PFSK-1 (cell line): ENCODE results near the gene GALNT10.

Experiments
- POLR2AphosphoS5 ChIP-seq: IDR thresholded peaks from 2 replicates; pipeline ENCODE4 v1.6.1; 2012; ENCODE audit warnings: low read depth, mild to moderate bottlenecking, control low read depth, low read length, moderate library complexity
- SIN3A ChIP-seq: IDR thresholded peaks from 2 replicates; pipeline ENCODE4 v1.6.1; 2012; ENCODE audit warnings: mild to moderate bottlenecking, low read length, moderate library complexity, borderline replicate concordance; ENCODE audit not compliant: insufficient read depth

DNA sequence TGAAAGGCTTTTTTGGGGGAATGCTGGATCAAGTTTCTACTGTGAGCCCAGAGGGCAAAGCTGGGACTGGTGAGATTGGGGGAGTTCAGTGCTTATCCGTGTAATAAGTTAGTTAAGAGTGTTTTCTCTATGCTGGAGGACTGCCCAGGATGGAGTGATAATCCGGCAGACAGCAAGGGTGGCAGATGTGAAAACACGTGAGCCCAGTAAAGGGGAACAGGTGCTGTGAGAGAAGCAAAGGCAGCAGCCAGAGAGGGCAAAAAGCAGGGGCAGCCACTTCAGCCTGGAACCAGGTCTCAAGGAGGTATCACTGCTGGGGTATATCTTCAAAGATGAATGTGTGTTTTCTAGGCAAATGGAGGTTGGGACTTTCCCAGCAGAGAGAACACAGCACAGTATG, 53.9 kb downstream of the GALNT10 start:
- no peak for TF ChIP-seq SIN3A
- TF ChIP-seq POLR2AphosphoS5 = no peak
